ENCODE measurements around the gene RNF123.
A peak's percentile ranks its signal among the peaks of the same experiment; 100 is the strongest.

Gene RNF123

GRCh38 chr3:49689046-49689907 lies at the start of gene RNF123, which contains the start of gene MST1:
Gene RNF123, plus strand, starts transcription at chr3:49689557. Its CDS starts 1,609 bp downstream, at chr3:49691166.
Gene MST1, minus strand, starts transcription at chr3:49689474. Its CDS starts 783 bp downstream, at chr3:49688691.
- peak; percentile 91 to 93 for DNase-seq

GRCh38 chr3:49641292-49641691 lies 48.1 kb upstream of the RNF123 start:
- DNase-seq, result no peak

GRCh38 chr3:49641921-49642707 lies 47.2 kb upstream of the RNF123 start:
- DNase-seq, result no peak

- DNase-seq, result no peak
These were observed 46.6 kb upstream of the RNF123 start for GRCh38 chr3:49642708-49643145.

GRCh38 chr3:49644684-49645083 lies 44.7 kb upstream of the RNF123 start:
- DNase-seq, result no peak

GRCh38 chr3:49646236-49646635 lies 43.1 kb upstream of the RNF123 start:
- DNase-seq, result no peak

- no peak for DNase-seq
These were observed 41.6 kb upstream of the RNF123 start for GRCh38 chr3:49647741-49648140.

GRCh38 chr3:49648354-49649019 lies 40.9 kb upstream of the RNF123 start:
- no peak for DNase-seq

GRCh38 chr3:49649576-49649975 lies 39.8 kb upstream of the RNF123 start:
- no peak for DNase-seq

- no peak for DNase-seq
These were observed 39.2 kb upstream of the RNF123 start for GRCh38 chr3:49650177-49650576.

GRCh38 chr3:49650637-49651036 lies 38.7 kb upstream of the RNF123 start:
- DNase-seq, result no peak

- no peak for DNase-seq
These were observed 37.0 kb upstream of the RNF123 start for GRCh38 chr3:49652218-49652902.

GRCh38 chr3:49652903-49653415 lies 36.4 kb upstream of the RNF123 start:
- DNase-seq, result no peak

GRCh38 chr3:49653621-49654020 lies 35.7 kb upstream of the RNF123 start:
- DNase-seq, result no peak

- DNase-seq, result no peak
These were observed 35.1 kb upstream of the RNF123 start for GRCh38 chr3:49654176-49654825.

- no peak for DNase-seq
These were observed 34.3 kb upstream of the RNF123 start for GRCh38 chr3:49654955-49655556.

GRCh38 chr3:49655731-49656285 lies 33.5 kb upstream of the RNF123 start:
- no peak for DNase-seq

- no peak for DNase-seq
These were observed 32.7 kb upstream of the RNF123 start for GRCh38 chr3:49656541-49657112.

- no peak for DNase-seq
These were observed 32.0 kb upstream of the RNF123 start for GRCh38 chr3:49657208-49657915.

- DNase-seq, result no peak
These were observed 30.6 kb upstream of the RNF123 start for GRCh38 chr3:49658711-49659110.
